Mononuclear cell (primary cell): ENCODE results near the gene SUN5. TPM values are rescaled to one million over a fixed set of nuclear protein-coding genes. Genes with fewer than 3 reads are reported as not detected.

ENCODE experiments used
- H3K27me3 ChIP-seq: 2 replicates; pipeline ENCODE4 v1.6.0; 2011; ENCODE audit warnings: low read length, control low read depth; ENCODE audit not compliant: insufficient read depth
- H3K4me1 ChIP-seq: 2 replicates; pipeline ENCODE4 v1.5.1; 2011; ENCODE audit warnings: mild to moderate bottlenecking, low read length, control low read depth; ENCODE audit not compliant: insufficient read depth
- H3K4me3 ChIP-seq: 2 replicates; pipeline ENCODE4 v1.5.1; 2011; ENCODE audit warnings: mild to moderate bottlenecking, low read length, moderate library complexity
- H3K9me3 ChIP-seq: 2 replicates; pipeline ENCODE4 v1.5.1; 2011; ENCODE audit warnings: low read depth, mild to moderate bottlenecking, control low read depth, low read length
- total RNA-seq: library from RNA; depleted of rRNA; stranded (reverse); fragments of >200 nt; gene quantifications from one replicate; pipeline ENCODE4 v1.2.3, GENCODE V29; 2012

Gene SUN5
- total RNA-seq, 1 donor = not detected

GRCh38 chr20:32993496-32994050 lies 10.7 kb downstream of the SUN5 start:
- Histone ChIP-seq H3K9me3 (no peaks in the 10 kb centered on the region), H3K4me3 (no peak overlapping the region), H3K4me1 (peaks cover 2% of the 10 kb centered on the region), H3K27me3 (no peaks in the 10 kb centered on the region)

GRCh38 chr20:32991792-32992641 lies 12.2 kb downstream of the SUN5 start:
- H3K9me3 ChIP-seq = no peaks in the 10 kb centered on the region
- H3K4me3 ChIP-seq = no peak overlapping the region
- H3K4me1 ChIP-seq = peaks cover 2% of the 10 kb centered on the region
- H3K27me3 ChIP-seq = no peaks in the 10 kb centered on the region

GRCh38 chr20:32991383-32991782 lies 12.8 kb downstream of the SUN5 start:
- Histone ChIP-seq H3K27me3 (no peaks in the 10 kb centered on the region), H3K4me3 (no peak overlapping the region), H3K4me1 (peaks cover 2% of the 10 kb centered on the region), H3K9me3 (no peaks in the 10 kb centered on the region)

- no peaks in the 10 kb centered on the region for H3K9me3 ChIP-seq
- H3K27me3 ChIP-seq = no peaks in the 10 kb centered on the region
- peaks cover 2% of the 10 kb centered on the region for H3K4me1 ChIP-seq
- no peak overlapping the region for H3K4me3 ChIP-seq
Observed at GRCh38 chr20:32990426-32990825, 13.8 kb downstream of the SUN5 start.

- no peaks in the 10 kb centered on the region for H3K9me3 ChIP-seq
- H3K27me3 ChIP-seq = no peaks in the 10 kb centered on the region
- peaks cover 2% of the 10 kb centered on the region for H3K4me1 ChIP-seq
- H3K4me3 ChIP-seq = no peak overlapping the region
Observed at GRCh38 chr20:32989507-32990283, 14.5 kb downstream of the SUN5 start.

- peaks cover 2% of the 10 kb centered on the region for H3K4me1 ChIP-seq
- no peak overlapping the region for H3K4me3 ChIP-seq
- no peaks in the 10 kb centered on the region for H3K9me3 ChIP-seq
- H3K27me3 ChIP-seq = no peaks in the 10 kb centered on the region
Observed at GRCh38 chr20:32988008-32988407, 16.2 kb downstream of the SUN5 start.

- Histone ChIP-seq H3K9me3 (no peaks in the 10 kb centered on the region), H3K4me3 (no peak overlapping the region), H3K27me3 (no peaks in the 10 kb centered on the region), H3K4me1 (peaks cover 2% of the 10 kb centered on the region)
Observed at GRCh38 chr20:32987044-32987825, 17.0 kb downstream of the SUN5 start.

GRCh38 chr20:32986331-32986966 lies 17.8 kb downstream of the SUN5 start:
- no peaks in the 10 kb centered on the region for H3K27me3 ChIP-seq
- H3K4me1 ChIP-seq = peaks cover 2% of the 10 kb centered on the region
- H3K4me3 ChIP-seq = no peak overlapping the region
- no peaks in the 10 kb centered on the region for H3K9me3 ChIP-seq

GRCh38 chr20:32985596-32985995 lies 18.6 kb downstream of the SUN5 start:
- no peaks in the 10 kb centered on the region for H3K9me3 ChIP-seq
- no peaks in the 10 kb centered on the region for H3K4me1 ChIP-seq
- no peak overlapping the region for H3K4me3 ChIP-seq
- no peaks in the 10 kb centered on the region for H3K27me3 ChIP-seq

- Histone ChIP-seq H3K27me3 (no peaks in the 10 kb centered on the region), H3K4me1 (no peaks in the 10 kb centered on the region), H3K4me3 (no peak overlapping the region), H3K9me3 (no peaks in the 10 kb centered on the region)
Observed at GRCh38 chr20:32984631-32985354, 19.4 kb downstream of the SUN5 start.

GRCh38 chr20:32984196-32984595 lies 20.0 kb downstream of the SUN5 start:
- Histone ChIP-seq H3K27me3 (no peaks in the 10 kb centered on the region), H3K4me3 (no peak overlapping the region), H3K4me1 (no peaks in the 10 kb centered on the region)

GRCh38 chr20:32983459-32984112 lies 20.6 kb downstream of the SUN5 start:
- Histone ChIP-seq H3K4me3 (no peak overlapping the region), H3K27me3 (no peaks in the 10 kb centered on the region), H3K9me3 (no peaks in the 10 kb centered on the region), H3K4me1 (no peaks in the 10 kb centered on the region)

More at GRCh38 chr20:32984196-32984595, 20.0 kb downstream of the SUN5 start:
- no peaks in the 10 kb centered on the region for H3K9me3 ChIP-seq

- H3K4me1 ChIP-seq = no peaks in the 10 kb centered on the region
Observed at GRCh38 chr20:32982617-32983458, 21.4 kb downstream of the SUN5 start.

More at GRCh38 chr20:32982617-32983458, 21.4 kb downstream of the SUN5 start:
- Histone ChIP-seq H3K4me3 (no peak overlapping the region), H3K9me3 (no peaks in the 10 kb centered on the region), H3K27me3 (no peaks in the 10 kb centered on the region)
